HepG2 (cell line): Measurements from ENCODE around the gene TOR4A. TPM values are rescaled to one million over a fixed set of nuclear protein-coding genes. Genes with fewer than 3 reads are reported as not detected.

ENCODE experiments used
- CCDC6 ChIP-seq: sonication (generic); formaldehyde crosslinking; IDR thresholded peaks from 2 replicates; pipeline ENCODE4 v1.8.1; 2022; ENCODE audit warnings: mild to moderate bottlenecking, missing genetic modification reagents, moderate library complexity
- FOXA3 ChIP-seq: IDR thresholded peaks from 2 replicates; pipeline ENCODE4 v1.6.1; 2016; ENCODE audit warnings: missing genetic modification reagents, missing compliant biosample characterization
- MAF1 ChIP-seq: sonication (generic); formaldehyde crosslinking; IDR thresholded peaks from 2 replicates; pipeline ENCODE4 v1.5.0; 2020; ENCODE audit warnings: missing genetic modification reagents, borderline replicate concordance
- NAIF1 ChIP-seq: sonication (generic); formaldehyde crosslinking; IDR thresholded peaks from 2 replicates; pipeline ENCODE4 v1.5.0; 2020; ENCODE audit warnings: mild to moderate bottlenecking, missing genetic modification reagents, borderline replicate concordance
- NCOA5 ChIP-seq: sonication (generic); formaldehyde crosslinking; IDR thresholded peaks from 2 replicates; pipeline ENCODE4 v1.4.0; 2020; ENCODE audit warnings: missing genetic modification reagents
- NRL ChIP-seq: sonication (generic); formaldehyde crosslinking; IDR thresholded peaks from 2 replicates; pipeline ENCODE4 v1.5.0; 2020; ENCODE audit warnings: missing genetic modification reagents, mild to moderate bottlenecking, moderate library complexity, borderline replicate concordance
- RBAK ChIP-seq: sonication (generic); formaldehyde crosslinking; IDR thresholded peaks from 2 replicates; pipeline ENCODE4 v1.5.1; 2020; ENCODE audit warnings: mild to moderate bottlenecking, missing genetic modification reagents
- RFX1 ChIP-seq: fragments of 450-650 bp; IDR thresholded peaks from 2 replicates; pipeline ENCODE4 v1.6.1; 2017
- RFX3 ChIP-seq: IDR thresholded peaks from 2 replicates; pipeline ENCODE4 v1.6.1; 2016; ENCODE audit warnings: missing biosample characterization, missing genetic modification reagents
- SP4 ChIP-seq: sonication (generic); formaldehyde crosslinking; IDR thresholded peaks from 2 replicates; pipeline ENCODE4 v1.8.1; 2023; ENCODE audit warnings: mild to moderate bottlenecking, missing genetic modification reagents
- SSRP1 ChIP-seq: IDR thresholded peaks from 2 replicates; pipeline ENCODE4 v1.6.1; 2016; ENCODE audit warnings: control low read depth
- TARDBP ChIP-seq: sonication (generic); formaldehyde crosslinking; IDR thresholded peaks from 2 replicates; pipeline ENCODE4 v1.8.0; 2022; ENCODE audit warnings: mild to moderate bottlenecking, missing genetic modification reagents
- TCF12 ChIP-seq, 2 experiments: fragments of 450-650 bp in 1 of 2; sonication (generic) in 1 of 2; formaldehyde crosslinking in 1 of 2; IDR thresholded peaks; 2 replicates each; pipeline versions ENCODE4 v1.6.1 to v1.8.0; 2017 to 2022; ENCODE audit warnings: antibody characterized with exemption in 1 of 2, mild to moderate bottlenecking in 1 of 2, missing genetic modification reagents in 1 of 2, moderate library complexity in 1 of 2
- TCF7 ChIP-seq: sonication (generic); IDR thresholded peaks from 2 replicates; pipeline ENCODE4 v1.6.1; 2016; ENCODE audit warnings: antibody characterized with exemption, low read depth
- ZFP36L1 ChIP-seq: sonication (generic); formaldehyde crosslinking; IDR thresholded peaks from 2 replicates; pipeline ENCODE4 v1.8.0; 2022; ENCODE audit warnings: mild to moderate bottlenecking, missing genetic modification reagents, moderate library complexity
- ZNF24 ChIP-seq: fragments of 450-650 bp; IDR thresholded peaks from 2 replicates; pipeline ENCODE4 v1.6.1; 2017; ENCODE audit warnings: antibody characterized with exemption, mild to moderate bottlenecking
- ZNF296 ChIP-seq: sonication (generic); formaldehyde crosslinking; conservative IDR thresholded peaks from 2 replicates; pipeline ENCODE4 v1.5.0; 2020; ENCODE audit warnings: mild to moderate bottlenecking, missing genetic modification reagents
- ZNF510 ChIP-seq: sonication (generic); formaldehyde crosslinking; IDR thresholded peaks from 2 replicates; pipeline ENCODE4 v1.4.0; 2020; ENCODE audit warnings: low read depth, mild to moderate bottlenecking, missing genetic modification reagents
- ZNF672 ChIP-seq: sonication (generic); formaldehyde crosslinking; IDR thresholded peaks from 2 replicates; pipeline ENCODE4 v1.8.1; 2022; ENCODE audit warnings: missing genetic modification reagents
- ZNF713 ChIP-seq: sonication (generic); formaldehyde crosslinking; IDR thresholded peaks from 2 replicates; pipeline ENCODE4 v1.4.0; 2020; ENCODE audit warnings: mild to moderate bottlenecking, missing genetic modification reagents
- ZNF878 ChIP-seq: sonication (generic); formaldehyde crosslinking; IDR thresholded peaks from 2 replicates; pipeline ENCODE4 v1.8.1; 2023; ENCODE audit warnings: mild to moderate bottlenecking, missing genetic modification reagents, moderate library complexity
- polyA plus RNA-seq, 8 experiments: library from polyadenylated mRNA; depleted of rRNA in 3 of 8; stranded (reverse) in 7 of 8; unstranded in 1 of 8; fragments of >200 nt; fragmentation: Illumina TruSeq in 4 of 8; extraction: Trizol in 4 of 8; gene quantifications; 2 replicates each; pipeline versions ENCODE4 v1.2.1 to v1.2.3, GENCODE V29; 2011 to 2016; ENCODE audit warnings: low read depth in 4 of 8, missing spikeins in 1 of 8, mixed read lengths in 1 of 8; ENCODE audit not compliant: insufficient read depth in 1 of 8
- total RNA-seq, 5 experiments: library from RNA; depleted of rRNA; stranded (reverse); fragments of >200 nt; fragmentation: Illumina TruSeq; extraction: Trizol; gene quantifications; 2 replicates each; pipeline ENCODE4 v1.2.3, GENCODE V29; 2016; ENCODE audit warnings: low read depth in 1 of 5
- TF ChIP-seq, protein P1 (sequence below): sonication (generic); formaldehyde crosslinking; IDR thresholded peaks from 2 replicates; pipeline ENCODE4 v1.8.0; 2022; ENCODE audit warnings: low read depth, missing genetic modification reagents
- TF ChIP-seq, protein P2 (sequence below), 2 experiments: sonication (generic) in 1 of 2; formaldehyde crosslinking in 1 of 2; IDR thresholded peaks; 2 replicates each; pipeline versions ENCODE4 v1.6.1 to v1.9.0; 2014 to 2022; ENCODE audit warnings: antibody characterized with exemption in 1 of 2, borderline replicate concordance in 1 of 2, inconsistent platforms in 1 of 2, low read depth in 1 of 2, missing genetic modification reagents in 1 of 2

Gene TOR4A
- total and polyA plus RNA-seq, 2 of the 13 experiments (the other 11 are each of a cell fraction or from before 2014, with no cell fraction given), result 11.1 to 14.2 TPM

DNA sequence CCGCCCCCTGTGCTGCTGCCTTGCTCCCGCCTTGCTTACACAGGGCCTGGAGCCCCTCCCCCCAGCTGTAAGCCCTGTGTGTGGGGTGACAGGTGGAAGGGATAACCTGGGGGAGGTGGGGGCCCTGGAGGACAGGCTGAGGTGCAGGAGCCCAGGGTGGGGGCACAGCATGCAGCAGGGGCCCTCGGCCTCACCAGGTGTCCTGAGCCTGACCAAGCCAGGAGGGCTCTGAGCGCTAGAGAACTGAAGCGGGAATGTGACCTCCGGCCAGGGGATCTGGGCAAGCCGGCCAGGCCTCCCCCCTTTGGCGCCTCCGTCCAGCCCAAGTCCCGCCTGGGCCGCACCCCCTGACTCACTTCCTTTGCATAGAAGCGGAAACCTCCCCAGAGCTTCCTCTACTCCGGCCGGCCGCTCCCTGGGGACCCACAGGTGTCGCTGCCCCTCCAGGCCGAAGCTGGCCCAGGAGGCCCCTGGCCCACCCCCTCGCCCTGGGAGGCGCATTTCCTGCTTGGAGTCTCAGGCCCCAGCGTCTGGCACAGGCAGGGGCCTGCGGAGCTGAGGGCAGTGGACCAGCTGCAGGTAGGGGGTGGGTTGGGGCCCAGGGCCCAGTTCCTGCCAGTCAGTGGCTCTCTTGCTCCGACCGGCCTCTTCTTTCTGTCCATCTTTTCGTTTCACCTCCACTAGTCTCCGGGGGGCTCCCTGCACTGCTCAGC is at the start of gene TOR4A (continued):
- TF ChIP-seq, protein P1, sequence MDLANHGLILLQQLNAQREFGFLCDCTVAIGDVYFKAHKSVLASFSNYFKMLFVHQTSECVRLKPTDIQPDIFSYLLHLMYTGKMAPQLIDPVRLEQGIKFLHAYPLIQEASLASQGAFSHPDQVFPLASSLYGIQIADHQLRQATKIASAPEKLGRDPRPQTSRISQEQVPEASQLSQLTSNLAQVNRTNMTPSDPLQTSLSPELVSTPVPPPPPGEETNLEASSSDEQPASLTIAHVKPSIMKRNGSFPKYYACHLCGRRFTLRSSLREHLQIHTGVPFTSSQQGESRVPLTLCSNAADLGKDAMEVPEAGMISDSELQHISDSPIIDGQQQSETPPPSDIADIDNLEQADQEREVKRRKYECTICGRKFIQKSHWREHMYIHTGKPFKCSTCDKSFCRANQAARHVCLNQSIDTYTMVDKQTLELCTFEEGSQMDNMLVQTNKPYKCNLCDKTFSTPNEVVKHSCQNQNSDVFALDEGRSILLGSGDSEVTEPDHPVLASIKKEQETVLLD (CRISPR knock-in tag), result peak; percentile 22; the same call in 1 of the 2 replicates
- TF ChIP-seq ZNF672 (no peak), CCDC6 (CRISPR knock-in tag) (no peak), ZNF296 (CRISPR knock-in tag) (no peak), ZNF24 (no peak), MAF1 (peak; percentile 87), ZNF878 (0 out of 2 replicates have a peak, but pooled peaks have one; percentile 55), TARDBP (CRISPR knock-in tag) (peak; percentile 29; the same call in 1 of the 2 replicates), ZNF510 (CRISPR knock-in tag) (no peak), NAIF1 (peak; percentile 46; the same call in 1 of the 2 replicates), RFX1 (no peak), RBAK (CRISPR knock-in tag) (no peak), SP4 (CRISPR knock-in tag) (peak; percentile 68; the same call in 1 of the 2 replicates), FOXA3 (peak; percentile 61; the same call in 1 of the 2 replicates), TCF12 (IDR thresholded peaks at IDR 0.05) (no peak), TCF12 (CRISPR knock-in tag; IDR thresholded peaks at IDR 0.05) (no peak), ZFP36L1 (CRISPR knock-in tag) (no peak), NRL (0 out of 2 replicates have a peak, but pooled peaks have one; percentile 32), RFX3 (CRISPR knock-in tag) (no peak), ZNF713 (CRISPR knock-in tag) (no peak), NCOA5 (CRISPR knock-in tag) (no peak), TCF7 (no peak), SSRP1 (CRISPR knock-in tag) (no peak; the same call in 1 of the 2 replicates)
- TF ChIP-seq, protein P2, sequence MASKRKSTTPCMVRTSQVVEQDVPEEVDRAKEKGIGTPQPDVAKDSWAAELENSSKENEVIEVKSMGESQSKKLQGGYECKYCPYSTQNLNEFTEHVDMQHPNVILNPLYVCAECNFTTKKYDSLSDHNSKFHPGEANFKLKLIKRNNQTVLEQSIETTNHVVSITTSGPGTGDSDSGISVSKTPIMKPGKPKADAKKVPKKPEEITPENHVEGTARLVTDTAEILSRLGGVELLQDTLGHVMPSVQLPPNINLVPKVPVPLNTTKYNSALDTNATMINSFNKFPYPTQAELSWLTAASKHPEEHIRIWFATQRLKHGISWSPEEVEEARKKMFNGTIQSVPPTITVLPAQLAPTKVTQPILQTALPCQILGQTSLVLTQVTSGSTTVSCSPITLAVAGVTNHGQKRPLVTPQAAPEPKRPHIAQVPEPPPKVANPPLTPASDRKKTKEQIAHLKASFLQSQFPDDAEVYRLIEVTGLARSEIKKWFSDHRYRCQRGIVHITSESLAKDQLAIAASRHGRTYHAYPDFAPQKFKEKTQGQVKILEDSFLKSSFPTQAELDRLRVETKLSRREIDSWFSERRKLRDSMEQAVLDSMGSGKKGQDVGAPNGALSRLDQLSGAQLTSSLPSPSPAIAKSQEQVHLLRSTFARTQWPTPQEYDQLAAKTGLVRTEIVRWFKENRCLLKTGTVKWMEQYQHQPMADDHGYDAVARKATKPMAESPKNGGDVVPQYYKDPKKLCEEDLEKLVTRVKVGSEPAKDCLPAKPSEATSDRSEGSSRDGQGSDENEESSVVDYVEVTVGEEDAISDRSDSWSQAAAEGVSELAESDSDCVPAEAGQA (IDR thresholded peaks at IDR 0.05; ENCODE audit: low read depth), result 0 out of 2 replicates have a peak, but pooled peaks have one; percentile 24
- TF ChIP-seq, protein P2 (CRISPR knock-in tag; IDR thresholded peaks at IDR 0.05; ENCODE audit: borderline replicate concordance), result 0 out of 2 replicates have a peak, but pooled peaks have one; percentile 32
